ENCODE data around the gene AAGAB. TPM values are rescaled to one million over a fixed set of nuclear protein-coding genes. Genes with fewer than 3 reads are reported as not detected.

Gene AAGAB
- total RNA-seq, 3 donors from 2014 or later (not counting 1 experiment from before 2014, with no cell fraction given): 41.1 to 44.3 (median 42.5) TPM

DNA sequence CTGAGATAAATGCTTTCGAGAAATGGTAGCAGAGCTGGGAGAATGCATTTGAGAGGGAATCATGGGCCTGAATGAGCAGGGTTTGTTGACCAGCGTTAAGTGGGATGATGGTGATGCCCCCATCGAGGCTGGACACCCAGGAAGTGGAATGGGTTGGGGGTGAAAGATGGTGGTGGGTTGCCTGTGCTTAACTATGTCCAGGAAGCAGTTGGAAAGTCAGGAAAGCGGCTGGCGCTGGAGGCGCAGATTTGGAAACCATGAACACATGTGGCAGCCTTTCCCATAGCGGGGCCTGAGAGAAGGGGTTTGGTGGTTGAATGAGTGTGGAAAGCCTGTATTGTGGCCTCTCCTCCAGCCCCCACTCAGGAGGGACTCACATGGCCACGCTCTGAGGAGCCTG lies 80.7 kb downstream of the AAGAB start:
- peak overlapping the region in 1 of 2 donors; percentile 74 for H3K27ac Mint-ChIP-seq
- H3K36me3 ChIP-seq (ENCODE audit: control insufficient read depth, insufficient read depth, low read length): peaks cover 27% of the 10 kb centered on the region
- no peaks in the 10 kb centered on the region for H3K9me3 Mint-ChIP-seq
- H3K27me3 ChIP-seq (ENCODE audit: control insufficient read depth, insufficient read depth, low read length): no peaks in the 10 kb centered on the region
- WGBS (ENCODE audit: insufficient coverage): 96% methylated on average over 8 of the region's 8 CpGs
- no peak overlapping the region for H3K4me3 Mint-ChIP-seq
- peaks cover 9% of the 10 kb centered on the region for H3K36me3 Mint-ChIP-seq
- H3K4me1 Mint-ChIP-seq: peaks cover 30 to 46% of the 10 kb centered on the region in 2 donors
- intact Hi-C loops (cut with micrococcal nuclease): no loop called here
- no peak overlapping the region for H3K27ac ChIP-seq (ENCODE audit: low read length)
- no peak overlapping the region for H3K4me3 ChIP-seq (ENCODE audit: low read length)
- ATAC-seq (no peak), DNase-seq (no peak)
- peaks cover 21% of the 10 kb centered on the region for H3K4me1 ChIP-seq (ENCODE audit: control insufficient read depth, insufficient read depth, low read length)
- TF ChIP-seq, protein P1, sequence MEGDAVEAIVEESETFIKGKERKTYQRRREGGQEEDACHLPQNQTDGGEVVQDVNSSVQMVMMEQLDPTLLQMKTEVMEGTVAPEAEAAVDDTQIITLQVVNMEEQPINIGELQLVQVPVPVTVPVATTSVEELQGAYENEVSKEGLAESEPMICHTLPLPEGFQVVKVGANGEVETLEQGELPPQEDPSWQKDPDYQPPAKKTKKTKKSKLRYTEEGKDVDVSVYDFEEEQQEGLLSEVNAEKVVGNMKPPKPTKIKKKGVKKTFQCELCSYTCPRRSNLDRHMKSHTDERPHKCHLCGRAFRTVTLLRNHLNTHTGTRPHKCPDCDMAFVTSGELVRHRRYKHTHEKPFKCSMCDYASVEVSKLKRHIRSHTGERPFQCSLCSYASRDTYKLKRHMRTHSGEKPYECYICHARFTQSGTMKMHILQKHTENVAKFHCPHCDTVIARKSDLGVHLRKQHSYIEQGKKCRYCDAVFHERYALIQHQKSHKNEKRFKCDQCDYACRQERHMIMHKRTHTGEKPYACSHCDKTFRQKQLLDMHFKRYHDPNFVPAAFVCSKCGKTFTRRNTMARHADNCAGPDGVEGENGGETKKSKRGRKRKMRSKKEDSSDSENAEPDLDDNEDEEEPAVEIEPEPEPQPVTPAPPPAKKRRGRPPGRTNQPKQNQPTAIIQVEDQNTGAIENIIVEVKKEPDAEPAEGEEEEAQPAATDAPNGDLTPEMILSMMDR (IDR thresholded peaks at IDR 0.05): no peak
- H3K27me3 Mint-ChIP-seq (ENCODE audit: low read depth in 2 of 2): no peaks in the 10 kb centered on the region
- no peaks in the 10 kb centered on the region for H3K9me3 ChIP-seq (ENCODE audit: control insufficient read depth, insufficient read depth, low read length)

GRCh38 chr15:67173005-67173404 lies 81.5 kb downstream of the AAGAB start:
- WGBS (ENCODE audit: insufficient coverage): 86% methylated on average over 8 of the region's 8 CpGs
- Mint-ChIP-seq H3K36me3 (peaks cover 16% of the 10 kb centered on the region), H3K4me1 (peaks cover 34 to 46% of the 10 kb centered on the region in 2 donors), H3K27me3 (ENCODE audit: low read depth in 2 of 2) (no peaks in the 10 kb centered on the region), H3K27ac (peak overlapping the region in 1 of 2 donors; percentile 74), H3K9me3 (no peaks in the 10 kb centered on the region), H3K4me3 (no peak overlapping the region)
- Histone ChIP-seq H3K4me3 (ENCODE audit: low read length) (no peak overlapping the region), H3K27ac (ENCODE audit: low read length) (no peak overlapping the region), H3K9me3 (ENCODE audit: control insufficient read depth, insufficient read depth, low read length) (no peaks in the 10 kb centered on the region), H3K36me3 (ENCODE audit: control insufficient read depth, insufficient read depth, low read length) (peaks cover 29% of the 10 kb centered on the region), H3K27me3 (ENCODE audit: control insufficient read depth, insufficient read depth, low read length) (no peaks in the 10 kb centered on the region), H3K4me1 (ENCODE audit: control insufficient read depth, insufficient read depth, low read length) (peaks cover 21% of the 10 kb centered on the region)
- DNase-seq (no peak), ATAC-seq (no peak)
- intact Hi-C loops (cut with micrococcal nuclease): no loop called here
- TF ChIP-seq, protein P1 (IDR thresholded peaks at IDR 0.05): no peak

- TF ChIP-seq, protein P1 (IDR thresholded peaks at IDR 0.05): no peak
- peaks cover 32% of the 10 kb centered on the region for H3K36me3 ChIP-seq (ENCODE audit: control insufficient read depth, insufficient read depth, low read length)
- no peak for ATAC-seq
- no peak overlapping the region for H3K4me3 Mint-ChIP-seq
- H3K4me3 ChIP-seq (ENCODE audit: low read length): no peak overlapping the region
- peaks cover 21% of the 10 kb centered on the region for H3K4me1 ChIP-seq (ENCODE audit: control insufficient read depth, insufficient read depth, low read length)
- DNase-seq: no peak
- H3K27me3 ChIP-seq (ENCODE audit: control insufficient read depth, insufficient read depth, low read length): no peaks in the 10 kb centered on the region
- intact Hi-C loops (cut with micrococcal nuclease): no loop called here
- peaks cover 16% of the 10 kb centered on the region for H3K36me3 Mint-ChIP-seq
- no peaks in the 10 kb centered on the region for H3K9me3 Mint-ChIP-seq
- 90% methylated on average over 6 of the region's 6 CpGs for WGBS (ENCODE audit: insufficient coverage)
- no peaks in the 10 kb centered on the region for H3K9me3 ChIP-seq (ENCODE audit: control insufficient read depth, insufficient read depth, low read length)
- H3K27ac Mint-ChIP-seq: no peak overlapping the region
- peaks cover 34 to 46% of the 10 kb centered on the region in 2 donors for H3K4me1 Mint-ChIP-seq
- H3K27ac ChIP-seq (ENCODE audit: low read length): no peak overlapping the region
- no peaks in the 10 kb centered on the region for H3K27me3 Mint-ChIP-seq (ENCODE audit: low read depth in 2 of 2)
Measured at GRCh38 chr15:67172172-67172571, 82.3 kb downstream of the AAGAB start.

- no peaks in the 10 kb centered on the region for H3K9me3 ChIP-seq (ENCODE audit: control insufficient read depth, insufficient read depth, low read length)
- DNase-seq (no peak), ATAC-seq (no peak)
- 98% methylated on average over 4 of the region's 4 CpGs for WGBS (ENCODE audit: insufficient coverage)
- H3K9me3 Mint-ChIP-seq: no peaks in the 10 kb centered on the region
- H3K36me3 Mint-ChIP-seq: peaks cover 16% of the 10 kb centered on the region
- intact Hi-C loops (cut with micrococcal nuclease): no loop called here
- peaks cover 19% of the 10 kb centered on the region for H3K4me1 ChIP-seq (ENCODE audit: control insufficient read depth, insufficient read depth, low read length)
- H3K36me3 ChIP-seq (ENCODE audit: control insufficient read depth, insufficient read depth, low read length): peaks cover 39% of the 10 kb centered on the region
- no peaks in the 10 kb centered on the region for H3K27me3 Mint-ChIP-seq (ENCODE audit: low read depth in 2 of 2)
- no peaks in the 10 kb centered on the region for H3K27me3 ChIP-seq (ENCODE audit: control insufficient read depth, insufficient read depth, low read length)
- peaks cover 34 to 48% of the 10 kb centered on the region in 2 donors for H3K4me1 Mint-ChIP-seq
- H3K4me3 ChIP-seq (ENCODE audit: low read length): no peak overlapping the region
- TF ChIP-seq, protein P1 (IDR thresholded peaks at IDR 0.05): no peak
- H3K27ac Mint-ChIP-seq: no peak overlapping the region
- no peak overlapping the region for H3K27ac ChIP-seq (ENCODE audit: low read length)
- H3K4me3 Mint-ChIP-seq: no peak overlapping the region
Measured at GRCh38 chr15:67171471-67171870, 83.0 kb downstream of the AAGAB start.

All from natural killer cell (primary cell).